Activated CD4-positive, CD25-positive, alpha-beta regulatory T cell (primary cell): ENCODE measurements around the gene PPM1J.
"Not testable (repeated sequence)": the region's sequence is repeated elsewhere in the genome, so short reads cannot be mapped to it uniquely, and the experiment has no call there.

Experiments
- DNase-seq, 4 experiments: peaks; one replicate each; lab custom pipeline; 2025; lab: John Stamatoyannopoulos, UW

Gene PPM1J

DNA sequence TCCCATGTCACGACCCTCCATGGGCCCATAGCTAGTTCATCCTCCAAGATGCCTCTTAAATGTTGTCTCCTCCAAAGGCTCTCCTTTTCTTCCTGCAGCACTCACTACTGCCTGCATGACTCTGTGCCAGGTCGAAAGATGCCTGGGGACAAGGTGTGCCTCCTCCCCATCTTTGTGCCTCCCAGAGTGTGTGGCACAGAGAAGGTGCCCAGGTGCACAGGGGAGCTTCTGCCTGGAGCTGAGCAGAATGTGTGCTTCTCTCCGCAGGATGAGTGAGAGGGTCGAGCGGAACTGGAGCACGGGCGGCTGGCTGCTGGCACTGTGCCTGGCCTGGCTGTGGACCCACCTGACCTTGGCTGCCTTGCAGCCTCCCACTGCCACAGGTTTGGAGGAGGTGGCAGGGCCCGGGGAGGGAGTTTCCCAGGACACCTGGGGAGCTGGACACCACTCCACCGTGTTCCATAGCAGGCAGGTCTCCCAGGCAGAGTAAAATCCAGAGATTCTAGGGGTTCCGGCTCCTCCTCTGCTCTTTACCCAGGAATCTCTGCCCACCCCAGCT lies 6.9 kb upstream of the PPM1J start:
- DNase-seq = no peak

- not testable (repeated sequence) for DNase-seq
These were observed 6.2 kb upstream of the PPM1J start for GRCh38 chr1:112721294-112721693.

DNA sequence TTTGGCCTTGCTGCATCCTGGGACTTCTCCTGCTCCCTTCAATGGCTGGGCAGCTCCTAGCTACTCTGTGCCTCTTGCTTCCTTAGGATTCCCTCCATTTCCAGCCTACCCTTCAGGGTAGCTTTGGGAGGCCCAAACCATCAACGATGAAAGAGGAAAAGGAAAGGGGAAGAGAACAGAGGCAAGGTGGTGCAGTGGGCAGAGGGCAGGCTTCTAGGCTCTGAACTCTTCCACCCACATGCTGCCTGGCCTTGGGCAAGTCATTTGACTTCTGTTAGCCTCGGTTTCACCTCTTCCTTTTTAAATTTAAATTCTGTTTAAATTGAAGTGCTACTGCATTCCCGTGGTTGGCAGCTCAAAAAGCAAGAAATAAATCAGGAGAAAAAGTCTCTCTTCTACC lies 5.7 kb upstream of the PPM1J start:
- DNase-seq = no peak

DNA sequence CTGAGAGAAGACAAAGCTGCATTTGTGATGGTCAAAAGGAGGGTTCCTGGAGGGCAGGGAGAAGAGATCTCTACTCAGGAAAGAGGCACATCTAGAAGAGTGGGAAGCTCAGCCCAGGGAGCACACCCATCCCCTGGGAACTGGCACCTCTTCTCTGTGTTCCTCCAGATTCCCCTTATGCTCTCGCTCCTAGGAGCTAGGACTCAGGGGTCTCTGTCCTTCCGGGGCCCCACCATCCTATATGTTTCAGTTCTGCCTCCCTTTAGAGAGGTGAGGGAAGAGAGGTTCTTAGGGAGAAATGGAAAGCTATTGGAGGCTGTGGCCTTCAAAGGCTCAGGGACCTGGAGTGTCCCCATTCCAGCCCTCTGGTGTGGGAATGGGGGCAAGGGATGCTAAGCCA lies 4.6 kb upstream of the PPM1J start:
- no peak for DNase-seq

DNA sequence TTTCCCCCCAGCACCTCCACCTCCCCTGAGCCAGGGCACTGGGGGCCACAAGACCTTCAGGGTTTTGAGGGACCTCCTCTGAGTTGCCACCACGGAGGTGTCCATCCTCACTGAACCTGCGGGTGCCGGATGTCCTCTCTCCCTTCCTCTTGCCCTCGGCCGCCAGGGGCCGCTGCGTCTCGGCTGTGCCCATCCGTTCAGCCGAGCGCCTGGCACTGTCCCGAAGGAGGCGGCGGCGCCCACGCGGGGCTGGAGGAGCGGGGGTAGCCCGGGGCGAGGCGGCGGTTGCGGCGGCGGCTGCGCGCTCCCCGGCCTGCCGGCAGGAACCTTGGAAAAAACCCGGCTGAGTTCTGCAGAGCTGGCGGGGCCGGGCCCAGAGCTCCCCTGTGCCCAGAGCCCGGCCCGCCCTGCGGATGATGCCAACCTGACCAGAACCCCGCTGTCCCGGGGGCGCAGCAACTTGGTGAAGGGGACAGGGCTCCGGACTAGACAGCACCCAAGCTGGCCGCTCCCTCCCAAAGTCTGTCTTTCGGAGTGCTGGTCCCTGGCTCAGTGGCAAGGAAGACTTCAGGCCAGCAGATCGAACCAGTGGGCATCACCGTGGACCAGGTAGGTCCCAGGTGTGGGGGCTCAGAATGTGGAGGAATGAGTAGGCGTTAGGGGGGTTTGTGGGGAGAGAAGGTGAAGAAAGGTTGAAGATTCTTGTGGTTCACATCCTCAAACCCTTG lies 3.7 kb upstream of the PPM1J start:
- peak; percentile 56 to 72 (median 62) for DNase-seq

DNA sequence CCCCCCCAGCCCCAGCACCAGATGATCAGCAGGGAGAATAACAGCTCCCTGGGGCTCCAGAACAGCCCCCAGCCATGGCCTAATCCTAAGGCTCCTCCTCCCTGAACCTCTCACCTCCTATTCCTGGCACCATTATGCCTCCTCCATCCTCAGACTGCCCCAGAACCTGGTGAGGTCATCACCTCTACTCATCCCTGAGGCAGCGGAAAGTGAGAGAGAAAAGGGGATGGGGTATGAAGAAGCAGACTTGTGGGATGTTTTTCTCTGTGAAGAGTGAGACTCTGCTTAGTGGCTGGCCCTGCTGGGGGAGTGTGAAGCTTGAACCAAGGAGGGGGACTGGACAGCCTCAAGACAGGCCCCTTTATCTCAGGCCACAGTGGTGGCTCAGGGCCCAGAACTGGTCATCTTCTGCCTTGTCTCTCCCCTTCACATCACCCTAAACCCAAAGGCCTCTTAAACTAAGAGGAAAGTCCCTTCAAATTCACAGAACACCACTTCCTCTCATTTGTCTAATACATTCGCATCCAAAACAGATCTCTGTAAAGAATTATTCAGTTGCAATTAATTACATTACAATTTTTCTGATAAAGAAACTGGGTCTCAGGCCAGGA lies 2.2 kb upstream of the PPM1J start:
- no peak for DNase-seq

DNA sequence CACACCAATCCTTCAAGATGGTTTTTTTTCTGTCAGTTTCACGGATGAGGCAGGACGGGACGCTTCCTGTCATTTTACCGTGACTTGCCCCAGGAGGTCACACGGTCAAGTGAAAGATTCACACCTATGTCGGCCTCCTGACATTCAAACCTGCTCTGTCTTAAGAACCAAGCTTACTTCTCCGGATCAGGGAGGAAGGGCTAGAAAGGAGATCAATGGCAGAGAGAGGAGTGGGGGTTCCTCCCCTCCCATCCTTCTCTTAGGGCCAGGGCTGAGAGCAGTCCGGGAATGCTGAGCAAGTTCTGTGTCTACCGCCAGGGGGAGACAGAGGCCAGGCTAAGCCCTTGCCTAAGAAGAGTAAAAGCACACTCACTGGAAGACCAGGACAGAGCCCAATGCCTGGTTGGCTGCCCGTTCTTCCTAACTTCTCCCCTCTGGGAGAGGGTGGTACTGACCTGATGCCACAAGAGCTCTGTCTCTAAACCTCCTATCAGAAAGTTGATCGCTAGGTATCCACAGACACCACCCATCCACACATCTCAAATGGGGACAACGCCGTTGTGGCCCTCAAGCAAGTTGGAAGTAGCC lies 1.1 kb upstream of the PPM1J start:
- DNase-seq = peak; percentile 47 to 65 (median 58)

- no peak for DNase-seq
These were observed 544 bp downstream of the PPM1J start for GRCh38 chr1:112714313-112715263.

DNA sequence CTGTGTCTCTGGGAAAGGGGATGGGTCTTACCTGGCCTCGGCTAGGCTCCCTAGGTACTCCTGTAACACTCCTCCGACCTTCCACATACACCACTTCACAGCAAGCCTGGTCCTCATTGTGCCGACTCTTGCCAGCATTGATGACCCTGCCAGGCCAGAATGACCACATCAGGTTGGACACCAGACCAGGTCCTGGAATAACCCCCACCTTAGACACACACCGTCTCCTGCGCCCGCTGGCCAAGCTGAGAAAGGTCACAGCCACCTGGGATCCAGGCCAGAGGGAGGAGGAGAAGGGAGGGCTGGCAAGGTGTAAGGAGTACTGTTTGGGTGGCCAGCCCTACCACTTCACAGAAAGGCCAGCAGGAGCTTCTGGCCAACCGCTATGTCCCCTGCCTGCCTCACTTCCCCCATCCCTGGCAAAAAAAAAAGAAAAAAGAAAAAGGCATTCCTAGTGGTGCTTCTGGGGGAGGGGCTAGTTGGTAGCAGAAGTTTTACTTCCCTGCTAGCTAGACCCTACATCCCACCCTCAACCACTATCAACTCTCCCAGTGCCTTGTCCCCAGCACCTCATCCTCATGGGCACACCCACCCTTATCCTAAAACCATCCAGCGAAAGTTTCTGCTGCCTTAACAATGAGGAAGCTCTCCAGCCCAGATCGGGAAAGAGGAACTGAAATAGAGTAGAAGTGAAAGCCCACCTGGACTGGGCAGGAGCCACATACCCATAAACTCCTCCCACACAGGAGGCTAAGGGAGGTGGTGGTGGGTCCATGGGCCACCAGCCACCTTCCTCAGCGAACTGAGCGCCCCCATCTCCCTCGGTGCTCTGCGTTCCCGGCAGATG lies 1.4 kb downstream of the PPM1J start:
- DNase-seq = no peak

DNA sequence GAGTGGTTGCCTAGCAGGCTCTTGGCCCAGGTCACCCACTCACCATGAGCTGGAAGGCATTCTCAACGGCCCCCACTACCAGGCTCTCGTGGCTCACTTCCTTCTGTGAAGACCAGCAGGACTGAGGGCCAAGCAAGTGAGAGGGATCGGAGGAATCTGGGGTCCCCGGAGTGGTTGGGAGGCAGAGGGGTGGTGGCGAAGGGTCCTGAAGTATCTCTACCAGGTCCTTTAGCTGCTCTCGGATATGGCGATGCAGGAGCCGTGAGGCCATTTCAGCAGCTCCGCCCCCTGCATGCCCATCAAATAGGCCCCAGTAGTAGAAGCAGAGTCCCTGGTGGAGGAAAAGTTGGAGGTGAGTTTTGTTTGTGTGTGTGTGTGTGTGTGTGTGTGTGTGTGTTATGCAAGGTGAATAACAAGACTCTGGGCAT lies 2.4 kb downstream of the PPM1J start:
- DNase-seq = no peak

DNA sequence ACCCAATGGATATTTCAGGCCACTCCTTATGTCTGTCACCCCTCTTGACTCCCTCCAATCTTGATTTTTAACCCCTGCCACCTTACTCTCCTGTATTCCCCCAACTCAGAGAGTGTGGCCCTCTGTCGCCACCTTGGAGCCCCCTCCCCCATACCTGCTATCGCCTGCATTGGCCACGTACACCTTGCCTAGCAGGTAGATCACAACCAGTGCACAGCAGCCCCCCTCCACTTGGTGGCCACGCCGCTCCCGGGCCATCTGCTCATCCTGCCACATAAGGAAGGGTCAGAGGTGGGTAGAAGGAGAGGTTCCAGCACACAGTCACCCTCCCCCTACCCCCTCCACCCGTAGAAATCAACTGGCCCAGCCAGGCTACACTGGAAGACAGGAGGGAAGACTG lies 2.9 kb downstream of the PPM1J start:
- no peak for DNase-seq

DNA sequence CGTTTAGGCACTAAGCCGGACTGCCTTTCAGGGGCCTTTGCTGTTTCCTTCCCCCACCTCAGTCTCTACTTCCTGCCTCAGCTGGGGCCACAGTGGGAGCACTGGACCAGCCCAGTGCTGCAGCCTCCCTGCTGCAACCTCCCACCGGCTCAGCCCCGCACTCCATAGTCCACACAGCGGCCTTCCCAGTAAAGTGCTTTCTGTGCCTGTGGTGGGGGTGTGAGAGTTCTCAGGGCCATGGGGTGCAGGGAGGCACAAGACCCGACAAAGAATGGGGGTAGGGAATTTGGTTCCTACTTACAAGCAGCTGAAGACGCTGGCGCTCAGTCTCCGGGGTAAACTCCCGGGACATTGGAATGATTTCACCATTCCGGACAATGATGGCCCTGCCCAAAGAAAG lies 3.5 kb downstream of the PPM1J start:
- DNase-seq = no peak

GRCh38 chr1:112711041-112711440 lies 4.1 kb downstream of the PPM1J start:
- DNase-seq = no peak

GRCh38 chr1:112710586-112710985 lies 4.5 kb downstream of the PPM1J start:
- DNase-seq = no peak

GRCh38 chr1:112710159-112710558 lies 5.0 kb downstream of the PPM1J start:
- DNase-seq = no peak

DNA sequence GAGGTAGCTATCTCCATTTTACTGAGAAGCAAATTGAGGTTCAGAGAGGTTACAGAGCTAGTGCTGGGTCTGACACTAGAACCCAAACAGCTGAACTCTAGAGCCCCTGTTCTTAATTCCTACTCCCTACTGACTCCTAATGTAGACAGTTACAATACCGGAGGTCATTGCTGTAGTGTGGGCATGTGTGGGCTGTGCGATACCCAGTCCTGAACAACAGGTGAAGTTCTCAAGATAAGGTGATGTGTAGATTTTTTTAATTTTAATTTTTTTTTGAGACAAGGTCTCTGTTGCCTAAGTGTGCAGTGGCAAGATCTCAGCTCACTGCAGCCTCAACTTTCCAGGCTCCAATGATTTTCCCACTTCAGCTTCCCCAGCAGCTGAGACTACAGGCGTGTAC lies 6.6 kb downstream of the PPM1J start:
- no peak for DNase-seq

DNA sequence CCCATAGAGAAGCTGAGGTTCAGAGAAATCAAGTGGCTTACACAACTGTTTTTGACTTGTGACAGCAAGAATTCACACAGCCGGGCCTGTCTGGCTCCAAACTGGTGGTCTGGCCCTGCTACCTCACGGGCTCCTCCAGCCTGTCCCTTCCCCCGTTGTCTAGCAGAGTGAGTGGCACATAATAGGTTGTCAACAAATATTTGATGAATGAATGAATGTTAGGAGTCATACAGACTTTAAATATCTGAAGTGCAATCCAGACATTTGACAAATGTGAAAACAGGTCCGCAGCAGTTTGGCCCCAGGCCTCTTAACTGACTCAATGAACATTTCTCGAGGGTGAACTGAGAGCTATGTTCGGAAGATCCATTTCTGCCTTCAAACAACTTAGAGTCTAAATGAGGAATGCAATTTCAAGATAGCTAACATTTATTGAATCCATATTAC lies 7.1 kb downstream of the PPM1J start:
- no peak for DNase-seq

- peak; percentile 20 to 41 (median 31) for DNase-seq
These were observed 7.7 kb downstream of the PPM1J start for GRCh38 chr1:112707221-112708001.

GRCh38 chr1:112706505-112707220 lies 8.5 kb downstream of the PPM1J start, which contains the start of gene RHOC:
TSS of gene RHOC (minus strand) at chr1:112707127. CDS start at chr1:112703799, 3,328 bp downstream.
- no peak for DNase-seq
